Gastrocnemius medialis (tissue), 4 donors: ENCODE results near the gene ECEL1.

Experiments
- POLR2A ChIP-seq, 2 donors: fragments of 450-650 bp; IDR thresholded peaks; one replicate each; pipeline ENCODE4 v1.6.1; 2017; ENCODE audit warnings: antibody characterized with exemption in 2 of 2, mild to moderate bottlenecking in 2 of 2, moderate library complexity in 2 of 2
- TF ChIP-seq, protein P1 (sequence below), 5 experiments: fragments of 450-650 bp in 3 of 5; fragments of 200-600 bp in 2 of 5; sonication (generic) in 2 of 5; IDR thresholded peaks in 4 of 5; conservative IDR thresholded peaks in 1 of 5; 1 replicate in 4 of 5; 2 replicates in 1 of 5; pipeline ENCODE4 v1.5.1; 2016 to 2019; ENCODE audit warnings: antibody characterized with exemption in 5 of 5, mild to moderate bottlenecking in 3 of 5, moderate library complexity in 3 of 5

GRCh38 chr2:232473467-232473890, 14.2 kb downstream of the ECEL1 start:
- TF ChIP-seq, protein P1, sequence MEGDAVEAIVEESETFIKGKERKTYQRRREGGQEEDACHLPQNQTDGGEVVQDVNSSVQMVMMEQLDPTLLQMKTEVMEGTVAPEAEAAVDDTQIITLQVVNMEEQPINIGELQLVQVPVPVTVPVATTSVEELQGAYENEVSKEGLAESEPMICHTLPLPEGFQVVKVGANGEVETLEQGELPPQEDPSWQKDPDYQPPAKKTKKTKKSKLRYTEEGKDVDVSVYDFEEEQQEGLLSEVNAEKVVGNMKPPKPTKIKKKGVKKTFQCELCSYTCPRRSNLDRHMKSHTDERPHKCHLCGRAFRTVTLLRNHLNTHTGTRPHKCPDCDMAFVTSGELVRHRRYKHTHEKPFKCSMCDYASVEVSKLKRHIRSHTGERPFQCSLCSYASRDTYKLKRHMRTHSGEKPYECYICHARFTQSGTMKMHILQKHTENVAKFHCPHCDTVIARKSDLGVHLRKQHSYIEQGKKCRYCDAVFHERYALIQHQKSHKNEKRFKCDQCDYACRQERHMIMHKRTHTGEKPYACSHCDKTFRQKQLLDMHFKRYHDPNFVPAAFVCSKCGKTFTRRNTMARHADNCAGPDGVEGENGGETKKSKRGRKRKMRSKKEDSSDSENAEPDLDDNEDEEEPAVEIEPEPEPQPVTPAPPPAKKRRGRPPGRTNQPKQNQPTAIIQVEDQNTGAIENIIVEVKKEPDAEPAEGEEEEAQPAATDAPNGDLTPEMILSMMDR (IDR thresholded peaks at IDR 0.05 in 4 of 5, conservative IDR thresholded peaks at IDR 0.05 in 1 of 5): no peak
- no peak for TF ChIP-seq POLR2A (IDR thresholded peaks at IDR 0.05)
